MM.1S (cell line): ENCODE data around the gene KPNA1.

ENCODE experiments used
- DNase-seq: peaks from one replicate; pipeline ENCODE4 v3.0.0-alpha.2; 2015
- H2AFZ ChIP-seq: fragments of 300-600 bp; sonication (generic); 2 replicates; pipeline ENCODE4 v1.6.0; 2016; ENCODE audit warnings: antibody characterized with exemption, low read length
- H3F3A ChIP-seq: fragments of 300-600 bp; sonication (generic); 2 replicates; pipeline ENCODE4 v1.6.1; 2016; ENCODE audit warnings: mild to moderate bottlenecking, antibody characterized with exemption, low read length, moderate library complexity, mixed read lengths; ENCODE audit not compliant: insufficient read depth
- H3K27ac ChIP-seq: fragments of 300-600 bp; sonication (generic); 2 replicates; pipeline ENCODE4 v1.5.1; 2016; ENCODE audit warnings: mild to moderate bottlenecking, low read length
- H3K27me3 ChIP-seq: fragments of 300-600 bp; sonication (generic); replicated peaks from 2 replicates; pipeline ENCODE4 v1.6.0; 2016; ENCODE audit warnings: low read length; ENCODE audit not compliant: insufficient read depth
- H3K36me3 ChIP-seq: fragments of 300-600 bp; sonication (generic); replicated peaks from 2 replicates; pipeline ENCODE4 v1.6.1; 2016; ENCODE audit warnings: mild to moderate bottlenecking, low read length, mixed read lengths; ENCODE audit not compliant: insufficient read depth
- H3K4me1 ChIP-seq: fragments of 300-600 bp; sonication (generic); 2 replicates; pipeline ENCODE4 v1.6.1; 2016; ENCODE audit warnings: low read length, mixed read lengths
- H3K4me2 ChIP-seq: fragments of 300-600 bp; sonication (generic); 2 replicates; pipeline ENCODE4 v1.6.0; 2016; ENCODE audit warnings: low read depth, low read length
- H3K4me3 ChIP-seq: fragments of 300-600 bp; sonication (generic); 2 replicates; pipeline ENCODE4 v1.5.1; 2016; ENCODE audit warnings: low read length, mixed read lengths
- H3K79me2 ChIP-seq: fragments of 300-600 bp; sonication (generic); 2 replicates; pipeline ENCODE4 v1.6.1; 2016; ENCODE audit warnings: mixed run types, low read length, mixed read lengths
- H3K9ac ChIP-seq: fragments of 300-600 bp; sonication (generic); 2 replicates; pipeline ENCODE4 v1.6.1; 2016; ENCODE audit warnings: low read length, mixed read lengths
- H3K9me2 ChIP-seq: fragments of 300-600 bp; sonication (generic); replicated peaks from 2 replicates; pipeline ENCODE4 v1.6.1; 2016; ENCODE audit warnings: mild to moderate bottlenecking, low read length, mixed read lengths; ENCODE audit not compliant: insufficient read depth
- H3K9me3 ChIP-seq: fragments of 300-600 bp; sonication (generic); replicated peaks from 2 replicates; pipeline ENCODE4 v1.6.1; 2016; ENCODE audit warnings: mild to moderate bottlenecking, low read length, mixed read lengths; ENCODE audit not compliant: insufficient read depth
- H4K20me1 ChIP-seq: fragments of 300-600 bp; sonication (generic); 2 replicates; pipeline ENCODE4 v1.6.1; 2016; ENCODE audit warnings: mild to moderate bottlenecking, low read length, moderate library complexity, mixed read lengths; ENCODE audit not compliant: insufficient read depth
- CTCF ChIP-seq: fragments of 300-600 bp; sonication (generic); IDR thresholded peaks from 2 replicates; pipeline ENCODE4 v1.5.1; 2016; ENCODE audit warnings: antibody characterized with exemption, low read length, mixed read lengths
- EZH2 ChIP-seq: fragments of 300-600 bp; sonication (generic); optimal IDR thresholded peaks from 2 replicates; pipeline ENCODE3; 2017; ENCODE audit warnings: low read depth, mild to moderate bottlenecking, antibody characterized with exemption, low read length, mixed read lengths
- EZH2phosphoT487 ChIP-seq: fragments of 300-600 bp; sonication (generic); IDR thresholded peaks from 2 replicates; pipeline ENCODE4 v1.6.1; 2018; ENCODE audit warnings: antibody characterized with exemption, low read length

Gene KPNA1

GRCh38 chr3:122516846-122517360 is 2.2 kb upstream of the KPNA1 start:
- Histone ChIP-seq H3K27ac (no peak overlapping the region), H3K4me2 (no peak overlapping the region), H4K20me1 (peaks cover 15% of the 10 kb centered on the region; the same call in 1 of the 2 replicates), H2AFZ (no peak overlapping the region), H3K4me1 (peaks cover 7% of the 10 kb centered on the region), H3K9ac (no peak overlapping the region), H3K36me3 (no peaks in the 10 kb centered on the region), H3K79me2 (peaks cover 22% of the 10 kb centered on the region), H3F3A (peaks cover 8% of the 10 kb centered on the region), H3K9me3 (no peaks in the 10 kb centered on the region), H3K4me3 (no peak overlapping the region), H3K9me2 (no peaks in the 10 kb centered on the region), H3K27me3 (no peaks in the 10 kb centered on the region)
- TF ChIP-seq CTCF: no peak
- TF ChIP-seq EZH2: no peak
- no peak for DNase-seq

GRCh38 chr3:122515870-122516269 is 1.1 kb upstream of the KPNA1 start:
- H3K4me1 ChIP-seq: peaks cover 7% of the 10 kb centered on the region
- peaks cover 32% of the 10 kb centered on the region for H3K79me2 ChIP-seq
- H3K27me3 ChIP-seq: no peaks in the 10 kb centered on the region
- peaks cover 8% of the 10 kb centered on the region for H3F3A ChIP-seq
- no peaks in the 10 kb centered on the region for H3K36me3 ChIP-seq
- no peak overlapping the region for H3K27ac ChIP-seq
- no peak overlapping the region for H3K9ac ChIP-seq
- TF ChIP-seq EZH2phosphoT487: no peak
- no peak for TF ChIP-seq EZH2
- no peak for TF ChIP-seq CTCF
- H3K4me2 ChIP-seq: no peak overlapping the region
- H4K20me1 ChIP-seq: peaks cover 24% of the 10 kb centered on the region; the same call in 1 of the 2 replicates
- H2AFZ ChIP-seq: no peak overlapping the region
- no peak for DNase-seq
- no peaks in the 10 kb centered on the region for H3K9me2 ChIP-seq
- no peaks in the 10 kb centered on the region for H3K9me3 ChIP-seq
- H3K4me3 ChIP-seq: no peak overlapping the region

- peak overlapping the region; percentile 92; the same call in 1 of the 2 replicates for H3K9ac ChIP-seq
- peak overlapping the region; percentile 85 for H3K4me3 ChIP-seq
- peaks cover 28% of the 10 kb centered on the region for H4K20me1 ChIP-seq
- no peaks in the 10 kb centered on the region for H3K27me3 ChIP-seq
- no peaks in the 10 kb centered on the region for H3K36me3 ChIP-seq
- TF ChIP-seq CTCF (no peak), EZH2 (no peak), EZH2phosphoT487 (no peak)
- H3K27ac ChIP-seq: peak overlapping the region; percentile 95; the same call in 1 of the 2 replicates
- peak overlapping the region; percentile 76 for H2AFZ ChIP-seq
- peaks cover 8% of the 10 kb centered on the region for H3F3A ChIP-seq
- no peaks in the 10 kb centered on the region for H3K9me2 ChIP-seq
- H3K9me3 ChIP-seq: no peaks in the 10 kb centered on the region
- peaks cover 40% of the 10 kb centered on the region for H3K79me2 ChIP-seq
- H3K4me2 ChIP-seq: peak overlapping the region; percentile 88
- DNase-seq: no peak
- H3K4me1 ChIP-seq: peaks cover 7% of the 10 kb centered on the region
These were observed 305 bp upstream of the KPNA1 start for GRCh38 chr3:122515020-122515468.
